Kidney epithelial cell (primary cell): ENCODE measurements around the gene RCN1. TPM values are rescaled to one million over a fixed set of nuclear protein-coding genes. Genes with fewer than 3 reads are reported as not detected.

Experiments used
- DNase-seq: peaks from one replicate; pipeline ENCODE4 v3.0.0-alpha.2; 2010; ENCODE audit warnings: low read depth
- H3K27me3 ChIP-seq: 2 replicates; pipeline ENCODE4 v1.6.0; 2011; ENCODE audit warnings: low read length; ENCODE audit not compliant: control insufficient read depth, insufficient read depth
- H3K36me3 ChIP-seq: 2 replicates; pipeline ENCODE4 v1.5.1; 2011; ENCODE audit warnings: low read length; ENCODE audit not compliant: control insufficient read depth, insufficient read depth
- H3K4me3 ChIP-seq: 2 replicates; pipeline ENCODE4 v1.5.1; 2011; ENCODE audit warnings: low read depth, mild to moderate bottlenecking, control low read depth, low read length
- CTCF ChIP-seq: IDR thresholded peaks from 2 replicates; pipeline ENCODE4 v1.5.1; 2011; ENCODE audit warnings: mild to moderate bottlenecking, moderate library complexity, low read length, control low read depth, inconsistent platforms; ENCODE audit not compliant: insufficient read depth, poor library complexity, severe bottlenecking
- total RNA-seq: library from RNA; depleted of rRNA; stranded (reverse); fragments of >200 nt; gene quantifications from 2 replicates; pipeline ENCODE4 v1.2.3, GENCODE V29; 2015

Gene RCN1
- total RNA-seq, 1 donor from 2014 or later, result 177 TPM

GRCh38 chr11:32138902-32139301 is 48.0 kb downstream of the RCN1 start:
- TF ChIP-seq CTCF, result no peak
- no peaks in the 10 kb centered on the region for H3K36me3 ChIP-seq
- DNase-seq, result no peak
- no peak overlapping the region for H3K4me3 ChIP-seq
- H3K27me3 ChIP-seq, result peaks cover 3% of the 10 kb centered on the region

GRCh38 chr11:32139896-32140520 is 49.1 kb downstream of the RCN1 start:
- Histone ChIP-seq H3K27me3 (peaks cover 3% of the 10 kb centered on the region), H3K36me3 (no peaks in the 10 kb centered on the region), H3K4me3 (no peak overlapping the region)
- DNase-seq, result no peak
- TF ChIP-seq CTCF, result no peak

GRCh38 chr11:32141745-32142546 is 51.1 kb downstream of the RCN1 start:
- H3K4me3 ChIP-seq, result no peak overlapping the region
- TF ChIP-seq CTCF, result no peak
- DNase-seq, result no peak
- no peaks in the 10 kb centered on the region for H3K36me3 ChIP-seq
- H3K27me3 ChIP-seq, result peaks cover 3% of the 10 kb centered on the region

- H3K4me3 ChIP-seq, result no peak overlapping the region
- H3K27me3 ChIP-seq, result peaks cover 3% of the 10 kb centered on the region
- no peak for TF ChIP-seq CTCF
- DNase-seq, result no peak
- no peaks in the 10 kb centered on the region for H3K36me3 ChIP-seq
Measured at GRCh38 chr11:32143378-32143777, 52.5 kb downstream of the RCN1 start.

- peaks cover 3% of the 10 kb centered on the region for H3K27me3 ChIP-seq
- no peak for DNase-seq
- no peak for TF ChIP-seq CTCF
- no peaks in the 10 kb centered on the region for H3K36me3 ChIP-seq
- no peak overlapping the region for H3K4me3 ChIP-seq
Measured at GRCh38 chr11:32145282-32145681, 54.4 kb downstream of the RCN1 start.
